HuH-7.5 (cell line): Measurements from ENCODE around the gene HOXA6.

ENCODE experiments used
- DNase-seq: peaks from one replicate; pipeline ENCODE4 v3.0.0; 2011; ENCODE audit warnings: low spot score

HOXA6 gene

DNA sequence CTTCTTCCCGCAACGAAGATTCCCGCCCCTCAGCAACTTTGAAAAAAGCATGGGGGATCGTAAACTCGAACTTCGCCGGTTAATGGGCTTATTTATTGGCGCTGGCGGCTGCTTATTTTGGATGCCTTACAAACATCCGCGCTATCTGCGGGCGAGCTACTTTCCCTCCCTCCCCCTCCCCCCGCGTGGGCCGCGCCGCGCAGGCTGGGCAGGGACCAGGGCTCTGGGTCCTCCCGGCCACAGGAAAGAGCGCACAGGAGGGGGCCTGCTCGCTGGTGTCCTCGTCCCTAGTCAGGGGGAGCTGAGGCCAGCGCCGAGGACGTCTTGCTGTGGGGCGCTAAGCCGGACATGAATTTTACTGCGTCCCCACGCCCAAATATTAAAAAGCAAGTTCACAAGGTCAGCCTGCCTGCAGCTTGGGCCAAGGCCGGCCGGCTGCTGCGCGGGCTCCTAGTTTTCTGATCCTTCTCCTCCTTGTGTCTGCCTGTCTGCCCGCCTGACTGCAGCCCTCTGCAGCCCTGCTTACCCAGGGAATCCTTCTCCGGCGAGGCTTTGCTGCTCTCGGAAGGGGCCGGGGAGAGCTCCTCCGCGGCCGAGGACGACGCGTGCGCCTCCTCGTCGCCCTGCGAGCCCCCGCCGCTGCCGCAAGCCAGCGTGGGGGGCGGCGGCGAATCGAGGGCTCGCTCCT is 25.4 kb upstream of the HOXA6 start:
- DNase-seq: peak; percentile 80

GRCh38 chr7:27172315-27172774 is 24.8 kb upstream of the HOXA6 start:
- no peak for DNase-seq

- DNase-seq: no peak
Observed at GRCh38 chr7:27171637-27172314, 24.2 kb upstream of the HOXA6 start.

DNA sequence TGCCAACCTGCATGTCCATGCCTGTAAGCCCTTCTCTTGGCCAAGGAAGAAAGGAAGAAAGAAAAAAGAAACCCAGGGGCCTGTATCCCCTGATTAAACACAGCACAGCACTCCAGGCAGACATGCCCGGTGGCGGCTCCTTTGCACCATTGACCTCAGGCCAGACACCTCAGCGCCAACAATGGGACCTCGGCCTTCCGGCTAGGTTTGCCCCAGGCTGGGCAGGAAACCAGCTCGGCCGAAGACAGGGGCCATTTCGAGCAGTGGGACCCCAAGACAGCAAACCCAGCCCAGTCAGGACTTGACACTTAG is 23.7 kb upstream of the HOXA6 start:
- DNase-seq: no peak

DNA sequence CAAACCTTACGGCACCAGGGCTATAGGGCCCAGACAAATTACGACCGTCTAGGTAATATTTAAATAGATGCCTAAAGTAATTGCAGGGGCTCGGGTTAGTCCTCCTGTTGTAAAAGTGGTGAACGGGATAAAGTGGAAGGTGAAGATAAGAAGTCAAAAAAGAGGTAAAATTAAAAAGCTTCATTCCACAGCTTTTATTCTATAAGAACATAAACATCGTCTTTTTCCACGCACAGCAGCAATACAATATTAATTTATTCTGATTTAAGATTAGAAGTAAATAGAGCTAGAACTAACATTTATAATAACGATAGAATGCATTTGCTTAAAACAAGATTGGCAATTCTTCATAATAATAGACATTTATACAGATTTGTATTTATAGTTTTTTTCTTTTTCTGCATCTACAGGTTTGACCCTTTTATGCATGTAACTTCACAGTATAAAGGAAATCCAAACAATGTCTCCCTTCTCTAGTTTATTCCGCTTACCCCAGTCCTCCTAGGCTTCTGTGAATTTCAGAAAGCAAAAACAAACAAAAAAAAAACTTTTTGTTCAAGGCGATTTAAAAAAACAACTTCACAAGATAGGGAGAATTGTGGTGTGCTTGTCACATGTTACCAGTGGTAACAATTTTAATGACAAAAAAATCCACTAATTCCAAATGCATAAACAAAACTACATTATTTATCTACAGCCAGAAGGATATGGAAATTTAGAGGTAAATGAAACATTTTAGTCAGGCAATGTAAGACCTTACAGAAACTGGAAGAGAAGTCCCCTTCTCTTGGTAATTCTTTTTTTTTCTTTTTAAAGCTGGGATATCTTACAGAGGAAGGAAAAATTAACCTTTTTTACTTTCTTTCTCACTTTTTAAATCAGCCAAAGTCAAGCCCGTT is 23.1 kb upstream of the HOXA6 start:
- DNase-seq: no peak

GRCh38 chr7:27169658-27170425 is 22.3 kb upstream of the HOXA6 start:
- DNase-seq: no peak

- no peak for DNase-seq
Observed at GRCh38 chr7:27168265-27168947, 20.8 kb upstream of the HOXA6 start.

DNA sequence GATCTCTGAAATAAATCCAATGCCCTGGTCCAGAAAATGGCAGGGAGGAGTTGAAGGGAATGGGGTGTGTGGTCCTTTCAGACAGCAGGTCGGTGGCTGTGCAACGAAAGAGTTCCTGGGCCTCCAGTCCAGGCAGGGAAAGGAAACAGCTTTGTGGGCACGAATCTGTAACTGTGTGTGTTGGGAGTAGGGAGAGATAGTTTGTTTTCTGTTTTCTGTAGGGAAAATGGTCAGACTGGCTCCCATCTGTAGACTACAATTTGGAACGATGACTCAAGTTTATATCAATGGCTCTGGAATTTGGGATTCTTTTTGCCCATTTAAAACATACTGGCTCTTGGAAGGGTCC is 20.3 kb upstream of the HOXA6 start:
- DNase-seq: no peak

- DNase-seq: no peak
Observed at GRCh38 chr7:27166531-27167505, 19.2 kb upstream of the HOXA6 start.

DNA sequence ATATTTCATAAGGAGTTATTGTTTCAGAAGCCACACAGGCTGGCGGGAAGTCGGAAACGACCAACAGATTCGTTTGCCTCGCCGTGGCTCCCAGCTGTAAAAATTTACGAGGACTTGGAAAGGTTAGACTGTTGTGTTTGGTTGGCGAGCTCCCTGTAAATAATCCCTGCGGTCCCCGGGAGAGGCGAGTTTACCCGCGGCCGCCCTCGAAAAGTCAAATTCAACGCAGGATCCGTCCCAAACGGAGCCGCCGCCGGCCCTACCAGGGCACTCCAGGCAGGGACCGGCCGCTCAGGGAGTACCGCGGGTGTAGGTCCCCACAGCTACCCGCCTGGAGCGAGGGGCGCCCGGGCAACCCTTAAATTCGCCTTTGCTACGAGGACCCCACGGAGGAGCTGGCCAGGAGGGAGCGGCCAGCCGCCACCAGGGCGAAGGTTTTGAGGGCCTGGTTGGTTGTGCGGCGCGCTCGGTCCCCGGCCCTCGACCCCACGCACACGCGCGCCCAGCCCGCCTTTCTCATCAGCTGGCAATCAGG is 18.5 kb upstream of the HOXA6 start:
- DNase-seq: no peak

DNA sequence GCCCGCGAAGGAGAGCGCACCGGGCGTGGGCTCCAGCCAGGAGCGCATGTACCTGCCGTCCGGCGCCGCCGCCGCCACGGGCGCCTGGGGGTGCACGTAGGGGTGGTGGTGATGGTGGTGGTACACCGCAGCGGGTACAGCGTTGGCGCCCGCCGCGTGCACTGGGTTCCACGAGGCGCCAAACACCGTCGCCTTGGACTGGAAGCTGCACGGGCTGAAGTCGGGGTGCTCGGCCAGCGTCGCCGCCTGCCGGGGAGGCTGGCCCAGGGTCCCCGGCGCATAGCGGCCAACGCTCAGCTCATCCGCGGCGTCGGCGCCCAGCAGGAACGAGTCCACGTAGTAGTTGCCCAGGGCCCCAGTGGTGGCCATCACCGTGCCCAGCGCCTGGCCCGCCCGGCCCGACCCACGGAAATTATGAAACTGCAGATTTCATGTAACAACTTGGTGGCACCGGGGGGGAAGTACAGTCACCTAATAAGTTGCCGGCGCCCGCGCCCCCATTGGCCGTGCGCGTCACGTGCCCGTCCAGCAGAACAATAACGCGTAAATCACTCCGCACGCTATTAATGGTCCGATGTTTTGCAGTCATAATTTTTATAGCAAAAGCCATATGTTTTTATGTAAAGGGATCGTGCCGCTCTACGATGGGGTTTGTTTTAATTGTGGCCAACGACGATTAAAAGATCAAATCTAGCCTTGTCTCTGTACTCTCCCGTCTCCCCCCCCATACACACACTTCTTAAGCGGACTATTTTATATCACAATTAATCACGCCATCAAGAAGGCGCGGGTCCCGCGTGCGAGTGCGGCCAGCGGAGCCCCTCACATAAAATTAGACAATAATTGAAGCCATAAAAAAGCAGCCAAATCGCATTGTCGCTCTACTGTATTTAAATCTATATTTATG is 17.8 kb upstream of the HOXA6 start, which contains the start of gene HOXA9:
HOXA9 (minus strand) TSS at position 449 of the 907 bp plus-strand sequence; CDS start at position 369, 80 bp downstream.
- no peak for DNase-seq

- no peak for DNase-seq
Observed at GRCh38 chr7:27164367-27165088, 17.0 kb upstream of the HOXA6 start.

DNA sequence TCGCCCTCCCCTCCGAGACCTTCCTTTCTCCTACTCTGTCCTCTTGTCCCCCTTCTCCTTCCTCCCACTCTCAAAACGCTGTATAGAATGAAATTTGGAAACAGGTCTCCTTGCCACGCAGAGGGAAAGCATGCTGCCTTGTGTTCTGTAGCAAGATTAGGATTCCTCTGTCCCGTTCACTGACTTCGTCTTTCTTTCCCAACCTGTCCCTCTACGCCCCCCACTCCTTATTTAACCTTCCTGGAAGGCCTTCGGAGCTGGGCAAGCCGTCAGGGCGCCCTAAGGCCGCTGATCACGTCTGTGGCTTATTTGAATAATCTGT is 16.4 kb upstream of the HOXA6 start:
- DNase-seq: no peak

GRCh38 chr7:27163288-27164044 is 15.9 kb upstream of the HOXA6 start:
- DNase-seq: no peak

GRCh38 chr7:27162561-27163287 is 15.2 kb upstream of the HOXA6 start:
- DNase-seq: no peak

DNA sequence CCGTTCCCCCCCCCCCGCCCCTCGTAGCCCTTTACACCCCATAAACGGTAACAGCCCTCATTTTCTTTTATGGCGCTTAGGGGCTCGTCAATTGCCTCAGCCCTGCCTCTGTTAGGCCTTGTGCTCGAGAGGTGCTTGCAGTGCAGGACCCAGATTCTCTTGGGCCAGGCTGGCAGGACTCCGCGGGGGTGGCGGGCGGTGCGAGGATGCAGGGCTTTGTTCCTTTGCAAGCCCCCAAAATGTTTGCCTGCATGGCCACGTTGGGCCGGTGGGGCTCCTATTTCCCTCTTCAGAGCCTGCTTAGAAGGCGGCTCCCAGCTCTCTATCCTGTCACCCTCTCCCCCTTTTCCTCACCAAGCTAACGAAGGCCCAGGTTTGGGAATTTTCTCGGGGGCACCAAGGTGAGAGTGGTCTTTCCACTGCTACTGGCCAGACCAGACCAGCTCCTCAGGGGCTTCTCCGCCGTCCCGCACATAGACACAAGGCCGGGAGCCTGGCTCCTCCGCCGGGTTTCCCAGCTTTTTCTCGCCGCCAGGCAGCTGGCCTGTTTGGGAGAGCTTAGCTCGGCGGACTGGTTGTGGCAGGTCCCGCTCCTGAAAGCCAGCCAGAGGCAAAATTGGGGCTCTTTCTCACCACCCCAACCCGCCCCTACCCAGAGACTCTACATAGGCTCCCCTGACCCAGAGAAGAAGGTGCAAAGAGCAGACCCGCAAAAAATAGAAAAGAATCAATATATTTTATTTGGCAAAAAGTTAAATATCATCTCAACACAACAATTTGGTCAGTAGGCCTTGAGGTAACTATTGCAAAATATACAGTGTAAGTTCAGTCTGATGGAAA is 14.4 kb upstream of the HOXA6 start:
- DNase-seq: no peak
